Sciatic nerve (tissue), 2 donors: ENCODE measurements around the gene MRFAP1L1. TPM values are rescaled to one million over a fixed set of nuclear protein-coding genes. Genes with fewer than 3 reads are reported as not detected.
"Not testable (repeated sequence)": the region's sequence is repeated elsewhere in the genome, so short reads cannot be mapped to it uniquely, and the experiment has no call there.

Source experiments
- ATAC-seq: fragments of 200-7000 bp; cut with Tn5 transposase; one replicate; pipeline ENCODE4 v1.9.1; 2020; ENCODE audit warnings: mild to moderate bottlenecking, moderate library complexity
- DNase-seq: peaks from one replicate; pipeline ENCODE4 v3.0.0-alpha.2; 2020; ENCODE audit warnings: low spot score
- intact Hi-C: fragments of 100-400 bp; cut with DNase I; formaldehyde crosslinking; loops from one replicate; pipeline ENCODE4 v1.14.2; 2022
- total RNA-seq: library from RNA; stranded (reverse); fragmentation: NEBNext Ultra II Directional; extraction: Animal tissue kit (Norgen Biotek cat#: 25700); gene quantifications from one replicate; pipeline ENCODE4 v1.2.1, GENCODE V29; 2021
- donor health status: DM: no; HTN: no; CAD: no.
- donor health status: DM: no; HTN: no; CAD: no.

Gene MRFAP1L1
- total RNA-seq, 1 donor from 2014 or later = 46.0 TPM

GRCh38 chr4:6674500-6675149 is 35.0 kb downstream of the MRFAP1L1 start:
- no peak for DNase-seq
- intact Hi-C loops = no loop called here
- ATAC-seq = no peak

GRCh38 chr4:6673660-6674499 is 35.8 kb downstream of the MRFAP1L1 start:
- intact Hi-C loops = no loop called here
- DNase-seq = peak; percentile 96
- peak; percentile 99 for ATAC-seq

- intact Hi-C loops, DNase-seq: not testable (repeated sequence)
- ATAC-seq = peak; percentile 56
These were observed 36.4 kb downstream of the MRFAP1L1 start for GRCh38 chr4:6673191-6673659.

- not testable (repeated sequence) for ATAC-seq
These were observed 37.0 kb downstream of the MRFAP1L1 start for GRCh38 chr4:6672541-6673190.

GRCh38 chr4:6672131-6672530 is 37.5 kb downstream of the MRFAP1L1 start:
- ATAC-seq (no peak), DNase-seq (no peak)
- intact Hi-C loops = no loop called here

More at GRCh38 chr4:6672541-6673190, 37.0 kb downstream of the MRFAP1L1 start:
- DNase-seq = peak; percentile 56
- intact Hi-C loops = not testable (repeated sequence)

GRCh38 chr4:6671648-6672047 is 38.0 kb downstream of the MRFAP1L1 start:
- ATAC-seq = no peak

GRCh38 chr4:6668391-6668790 is 41.3 kb downstream of the MRFAP1L1 start:
- intact Hi-C loops = no loop called here
- no peak for ATAC-seq
- no peak for DNase-seq

More at GRCh38 chr4:6671648-6672047, 38.0 kb downstream of the MRFAP1L1 start:
- no peak for DNase-seq
- intact Hi-C loops = no loop called here

GRCh38 chr4:6665320-6665654 is 44.4 kb downstream of the MRFAP1L1 start:
- no peak for DNase-seq
- intact Hi-C loops = no loop called here
- no peak for ATAC-seq

GRCh38 chr4:6663596-6664393 is 45.9 kb downstream of the MRFAP1L1 start:
- DNase-seq = no peak
- intact Hi-C loops = no loop called here
- peak; percentile 40 for ATAC-seq

- intact Hi-C loops = no loop called here
- ATAC-seq = no peak
- no peak for DNase-seq
These were observed 47.1 kb downstream of the MRFAP1L1 start for GRCh38 chr4:6662591-6662990.

GRCh38 chr4:6660430-6660829 is 49.2 kb downstream of the MRFAP1L1 start:
- intact Hi-C loops = no loop called here
- DNase-seq (no peak), ATAC-seq (peak; percentile 66)

- DNase-seq (no peak), ATAC-seq (no peak)
- intact Hi-C loops = no loop called here
These were observed 49.8 kb downstream of the MRFAP1L1 start for GRCh38 chr4:6659897-6660296.

GRCh38 chr4:6658597-6659075 is 51.0 kb downstream of the MRFAP1L1 start:
- DNase-seq (peak; percentile 74), ATAC-seq (peak; percentile 75)
- intact Hi-C loops = no loop called here

GRCh38 chr4:6658209-6658595 is 51.5 kb downstream of the MRFAP1L1 start:
- DNase-seq = no peak
- intact Hi-C loops = no loop called here
- ATAC-seq = peak; percentile 41

Other genes starting within 250 kb of the MRFAP1L1 start
- 0.58 TPM for gene PPP2R2C, start 237.3 kb downstream of the MRFAP1L1 start, total RNA-seq
- 27.2 TPM for gene MAN2B2, start 134.7 kb downstream of the MRFAP1L1 start, total RNA-seq
- gene MRFAP1, start 69.2 kb downstream of the MRFAP1L1 start, total RNA-seq = 276 TPM
- gene S100P, start 16.0 kb downstream of the MRFAP1L1 start, total RNA-seq = 6.3 TPM
- 9.7 TPM for gene BLOC1S4, start 6.3 kb upstream of the MRFAP1L1 start, total RNA-seq
- 46.7 TPM for gene KIAA0232, start 72.9 kb upstream of the MRFAP1L1 start, total RNA-seq
- 68.2 TPM for gene TBC1D14, start 200.0 kb upstream of the MRFAP1L1 start, total RNA-seq